ENCODE data around the gene IKBIP.

GRCh38 chr12:98594050-98594835 lies 50.3 kb downstream of the IKBIP start:
- TF ChIP-seq CHAMP1 (IDR thresholded peaks at IDR 0.05) (no peak), MXI1 (IDR thresholded peaks at IDR 0.05; ENCODE audit: low read depth, low read length) (no peak), HMGXB4 (CRISPR knock-in tag; IDR thresholded peaks at IDR 0.05) (no peak), CTCF (IDR thresholded peaks at IDR 0.05 in 2 of 3, conservative IDR thresholded peaks at IDR 0.05 in 1 of 3; ENCODE audit: insufficient read depth in 2 of 3, low read depth in 1 of 3, low read length in 3 of 3) (no peak), POLR2AphosphoS5 (IDR thresholded peaks at IDR 0.05; ENCODE audit: control insufficient read depth, insufficient read depth, low read depth, low read length) (0 out of 2 replicates have a peak, but pooled peaks have one; percentile 6), ZNF263 (CRISPR knock-in tag; IDR thresholded peaks at IDR 0.05; ENCODE audit: borderline replicate concordance) (peak; percentile 42; the same call in 1 of the 2 replicates), ZHX1 (conservative IDR thresholded peaks at IDR 0.05; ENCODE audit: low read length) (no peak), CHD4 (IDR thresholded peaks at IDR 0.05; ENCODE audit: insufficient read depth, insufficient replicate concordance, low read depth, low read length, poor library complexity, severe bottlenecking) (no peak), USF1 (CRISPR knock-in tag; IDR thresholded peaks at IDR 0.05) (no peak), PHF8 (IDR thresholded peaks at IDR 0.05; ENCODE audit: borderline replicate concordance, low read length) (no peak), CREM (IDR thresholded peaks at IDR 0.05; ENCODE audit: low read depth) (no peak), CHD1 (IDR thresholded peaks at IDR 0.05; ENCODE audit: low read length) (peak; percentile 98), ZNF766 (CRISPR knock-in tag; conservative IDR thresholded peaks at IDR 0.05) (no peak), ETS2 (tag; IDR thresholded peaks at IDR 0.05; ENCODE audit: borderline replicate concordance, poor library complexity, severe bottlenecking) (no peak)

Measured in K562 (cell line).